Smooth muscle cell (in vitro differentiated cells): ENCODE data around the gene PPM1K. TPM values are rescaled to one million over a fixed set of nuclear protein-coding genes. Genes with fewer than 3 reads are reported as not detected.

Source experiments
- DNase-seq: peaks from one replicate; lab custom pipeline; 2025; ENCODE audit not compliant: unreplicated experiment; lab: John Stamatoyannopoulos, UW
- H2AFZ ChIP-seq: fragments of 200-600 bp; sonication (generic); 2 replicates; pipeline ENCODE4 v1.6.0; 2016; ENCODE audit warnings: antibody characterized with exemption, low read depth, mild to moderate bottlenecking
- H3F3A ChIP-seq: fragments of 200-600 bp; sonication (generic); 2 replicates; pipeline ENCODE4 v1.6.0; 2017; ENCODE audit warnings: antibody characterized with exemption, low read depth
- H3K27ac ChIP-seq: fragments of 200-600 bp; sonication (generic); 2 replicates; pipeline ENCODE4 v1.5.1; 2016; ENCODE audit warnings: low read depth, mild to moderate bottlenecking
- H3K27me3 ChIP-seq: fragments of 200-600 bp; sonication (generic); 2 replicates; pipeline ENCODE4 v1.6.1; 2016; ENCODE audit warnings: low read depth, mild to moderate bottlenecking
- H3K36me3 ChIP-seq: fragments of 200-600 bp; sonication (generic); 2 replicates; pipeline ENCODE4 v1.5.1; 2016; ENCODE audit warnings: low read depth
- H3K4me1 ChIP-seq: fragments of 200-600 bp; sonication (generic); 2 replicates; pipeline ENCODE4 v1.5.1; 2016; ENCODE audit warnings: low read depth
- H3K4me2 ChIP-seq: fragments of 200-600 bp; sonication (generic); 2 replicates; pipeline ENCODE4 v1.6.0; 2016; ENCODE audit warnings: mild to moderate bottlenecking
- H3K4me3 ChIP-seq: fragments of 200-600 bp; sonication (generic); 2 replicates; pipeline ENCODE4 v1.5.1; 2016; ENCODE audit warnings: mild to moderate bottlenecking
- H3K79me2 ChIP-seq: fragments of 200-600 bp; sonication (generic); 2 replicates; pipeline ENCODE4 v1.6.0; 2016; ENCODE audit warnings: low read depth, mild to moderate bottlenecking
- H3K9ac ChIP-seq: fragments of 200-600 bp; sonication (generic); 2 replicates; pipeline ENCODE4 v1.6.0; 2016; ENCODE audit warnings: low read depth
- H3K9me3 ChIP-seq: fragments of 200-600 bp; sonication (generic); replicated peaks from 2 replicates; pipeline ENCODE4 v1.5.1; 2016; ENCODE audit warnings: low read depth
- H4K20me1 ChIP-seq: fragments of 200-600 bp; sonication (generic); 2 replicates; pipeline ENCODE4 v1.6.0; 2016; ENCODE audit warnings: low read depth
- WGBS: methylation state at CpG from one replicate; pipeline ENCODE4 v1.1.7; 2016; ENCODE audit warnings: low lambda C conversion rate; 5-methylcytosine and 5-hydroxymethylcytosine counted together
- polyA plus RNA-seq: library from polyadenylated mRNA; unstranded; fragments of >200 nt; fragmentation: Nextera tagmentation; extraction: Ambion mirVana; gene quantifications from 2 replicates; pipeline ENCODE4 v1.2.1, GENCODE V29; 2016
- total RNA-seq: library from RNA; depleted of rRNA; stranded (reverse); fragments of >200 nt; gene quantifications from 2 replicates; pipeline ENCODE4 v1.2.3, GENCODE V29; 2014
- TF ChIP-seq, protein P1 (sequence below): fragments of 200-600 bp; sonication (generic); IDR thresholded peaks from 2 replicates; pipeline ENCODE4 v1.5.1; 2017; ENCODE audit warnings: borderline replicate concordance, mild to moderate bottlenecking, antibody characterized with exemption; ENCODE audit not compliant: insufficient read depth, poor library complexity, severe bottlenecking

The PPM1K gene
- total and polyA plus RNA-seq, 2 experiments from 2014 or later = 16.8 to 18.3 TPM

DNA sequence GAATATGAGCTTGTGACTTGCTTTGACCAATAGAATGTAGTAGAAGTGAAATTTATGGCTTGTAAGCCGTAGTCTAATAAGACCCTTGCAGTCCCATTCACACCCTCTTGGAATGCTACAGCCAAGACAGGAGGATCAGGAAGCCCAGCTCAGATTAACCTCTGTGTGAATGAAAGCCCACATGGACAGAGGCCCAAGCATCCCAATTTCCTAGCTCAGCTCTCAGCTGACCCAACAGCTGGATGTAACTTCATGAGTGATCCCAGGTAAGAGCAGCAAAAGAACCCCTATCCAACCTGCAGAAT lies 12.8 kb upstream of the PPM1K start:
- Histone ChIP-seq H2AFZ (no peak overlapping the region), H3K4me2 (no peak overlapping the region), H3F3A (no peaks in the 10 kb centered on the region), H3K36me3 (no peaks in the 10 kb centered on the region), H4K20me1 (no peaks in the 10 kb centered on the region), H3K79me2 (no peaks in the 10 kb centered on the region), H3K4me3 (no peak overlapping the region), H3K4me1 (no peaks in the 10 kb centered on the region), H3K9me3 (no peaks in the 10 kb centered on the region), H3K27ac (no peak overlapping the region), H3K27me3 (no peaks in the 10 kb centered on the region), H3K9ac (no peak overlapping the region)
- TF ChIP-seq, protein P1, sequence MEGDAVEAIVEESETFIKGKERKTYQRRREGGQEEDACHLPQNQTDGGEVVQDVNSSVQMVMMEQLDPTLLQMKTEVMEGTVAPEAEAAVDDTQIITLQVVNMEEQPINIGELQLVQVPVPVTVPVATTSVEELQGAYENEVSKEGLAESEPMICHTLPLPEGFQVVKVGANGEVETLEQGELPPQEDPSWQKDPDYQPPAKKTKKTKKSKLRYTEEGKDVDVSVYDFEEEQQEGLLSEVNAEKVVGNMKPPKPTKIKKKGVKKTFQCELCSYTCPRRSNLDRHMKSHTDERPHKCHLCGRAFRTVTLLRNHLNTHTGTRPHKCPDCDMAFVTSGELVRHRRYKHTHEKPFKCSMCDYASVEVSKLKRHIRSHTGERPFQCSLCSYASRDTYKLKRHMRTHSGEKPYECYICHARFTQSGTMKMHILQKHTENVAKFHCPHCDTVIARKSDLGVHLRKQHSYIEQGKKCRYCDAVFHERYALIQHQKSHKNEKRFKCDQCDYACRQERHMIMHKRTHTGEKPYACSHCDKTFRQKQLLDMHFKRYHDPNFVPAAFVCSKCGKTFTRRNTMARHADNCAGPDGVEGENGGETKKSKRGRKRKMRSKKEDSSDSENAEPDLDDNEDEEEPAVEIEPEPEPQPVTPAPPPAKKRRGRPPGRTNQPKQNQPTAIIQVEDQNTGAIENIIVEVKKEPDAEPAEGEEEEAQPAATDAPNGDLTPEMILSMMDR = no peak
- 80% methylated on average over 1 of the region's 1 CpG for WGBS
- no peak for DNase-seq

DNA sequence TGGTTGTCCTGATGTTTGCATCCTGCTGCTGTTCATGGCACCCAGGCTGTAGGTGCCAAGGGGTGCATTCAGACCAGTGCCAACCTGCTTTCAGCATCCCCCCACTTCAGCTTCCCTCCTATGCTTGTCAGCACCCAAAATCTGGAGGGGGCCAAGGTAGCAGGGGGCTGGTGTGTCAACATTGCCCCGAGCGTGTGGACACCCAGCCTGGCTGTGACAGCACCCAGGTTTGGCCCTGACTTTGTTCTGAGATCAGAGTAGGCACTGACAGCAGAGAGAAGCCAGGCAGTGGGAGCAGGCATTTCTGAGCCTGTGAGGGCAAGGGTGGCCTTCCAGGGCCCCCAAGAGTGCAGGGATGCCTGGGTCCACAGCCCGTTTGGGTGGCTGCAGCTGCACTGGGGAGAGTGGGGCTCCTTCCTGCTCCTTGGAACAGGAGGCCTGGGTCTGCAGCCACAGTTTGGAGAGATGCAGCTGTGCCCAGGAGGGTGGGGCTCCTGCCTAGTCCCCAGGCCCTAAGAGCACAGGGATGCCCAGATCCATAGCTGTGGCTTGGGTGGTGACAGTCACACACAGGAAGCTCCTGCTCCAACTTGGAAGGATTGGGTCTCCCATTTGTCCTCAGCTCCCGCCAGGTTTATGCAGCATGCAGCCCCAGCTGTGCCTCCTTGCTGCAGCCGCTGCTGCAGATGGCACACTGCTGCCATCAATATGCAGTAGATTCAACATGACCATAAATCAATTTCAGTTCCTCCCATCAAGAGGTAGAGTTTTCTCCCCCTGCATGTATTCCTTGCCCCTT lies 12.3 kb upstream of the PPM1K start:
- Histone ChIP-seq H3K9me3 (no peaks in the 10 kb centered on the region), H3K4me2 (no peak overlapping the region), H4K20me1 (no peaks in the 10 kb centered on the region), H3K36me3 (no peaks in the 10 kb centered on the region), H3K4me3 (no peak overlapping the region), H3K27ac (no peak overlapping the region), H2AFZ (no peak overlapping the region), H3K9ac (no peak overlapping the region), H3F3A (no peaks in the 10 kb centered on the region), H3K79me2 (no peaks in the 10 kb centered on the region), H3K27me3 (no peaks in the 10 kb centered on the region), H3K4me1 (no peaks in the 10 kb centered on the region)
- no peak for DNase-seq
- WGBS = 91% methylated on average over 5 of the region's 5 CpGs
- TF ChIP-seq, protein P1 = no peak

DNA sequence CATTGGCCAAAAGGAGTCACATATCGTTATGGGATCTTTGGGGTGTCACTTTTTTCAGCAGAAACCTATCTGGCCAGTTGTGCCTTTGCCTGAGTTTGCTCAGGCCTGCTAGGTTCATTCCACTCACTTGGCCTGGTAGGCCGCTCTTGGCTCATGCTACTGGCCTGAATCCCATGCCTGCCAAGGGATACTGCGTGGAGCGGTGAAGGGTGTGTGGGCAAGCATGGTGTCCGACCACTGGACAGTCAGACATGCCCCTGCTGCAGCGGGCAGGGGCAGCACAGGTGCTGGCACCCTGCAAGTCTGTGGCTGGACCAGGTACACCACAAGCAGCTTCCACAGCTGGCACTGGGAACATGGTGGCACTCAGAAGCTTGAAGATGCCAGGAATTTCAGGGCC lies 11.3 kb upstream of the PPM1K start:
- WGBS = 96% methylated on average over 6 of the region's 6 CpGs

More for the DNA sequence above, 11.3 kb upstream of the PPM1K start:
- H3K9me3 ChIP-seq = no peaks in the 10 kb centered on the region
- no peak overlapping the region for H3K4me3 ChIP-seq
- H3K9ac ChIP-seq = no peak overlapping the region
- H3K4me1 ChIP-seq = no peaks in the 10 kb centered on the region
- no peaks in the 10 kb centered on the region for H3K36me3 ChIP-seq
- H3K79me2 ChIP-seq = no peaks in the 10 kb centered on the region
- H3K4me2 ChIP-seq = no peak overlapping the region
- H3K27ac ChIP-seq = no peak overlapping the region
- no peaks in the 10 kb centered on the region for H3K27me3 ChIP-seq
- no peak overlapping the region for H2AFZ ChIP-seq
- no peaks in the 10 kb centered on the region for H4K20me1 ChIP-seq
- TF ChIP-seq, protein P1 = no peak
- H3F3A ChIP-seq = no peaks in the 10 kb centered on the region
- DNase-seq = no peak
